ENCODE data around the gene BRICD5. TPM values are rescaled to one million over a fixed set of nuclear protein-coding genes. Genes with fewer than 3 reads are reported as not detected.

BRICD5 gene
- total RNA-seq, 1 donor from 2014 or later: 32.0 TPM

DNA sequence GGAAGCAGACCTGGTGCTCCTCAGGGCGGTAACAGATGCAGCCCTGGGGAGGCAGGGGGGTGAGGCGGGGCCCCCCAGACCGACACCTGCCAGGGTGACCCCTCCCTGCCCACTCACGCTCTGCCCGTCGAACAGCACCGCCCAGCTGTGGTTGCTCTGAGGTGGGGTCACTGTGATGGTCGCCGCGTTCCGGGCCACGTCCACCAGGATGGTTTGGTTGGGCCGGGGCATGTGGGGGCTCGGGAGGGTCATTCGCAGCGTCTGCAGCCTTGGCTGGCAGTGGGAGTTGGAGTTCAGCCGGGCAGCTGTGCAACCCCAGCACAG, 692 bp downstream of the BRICD5 start:
- no peaks in the 10 kb centered on the region for H3K9me3 Mint-ChIP-seq

DNA sequence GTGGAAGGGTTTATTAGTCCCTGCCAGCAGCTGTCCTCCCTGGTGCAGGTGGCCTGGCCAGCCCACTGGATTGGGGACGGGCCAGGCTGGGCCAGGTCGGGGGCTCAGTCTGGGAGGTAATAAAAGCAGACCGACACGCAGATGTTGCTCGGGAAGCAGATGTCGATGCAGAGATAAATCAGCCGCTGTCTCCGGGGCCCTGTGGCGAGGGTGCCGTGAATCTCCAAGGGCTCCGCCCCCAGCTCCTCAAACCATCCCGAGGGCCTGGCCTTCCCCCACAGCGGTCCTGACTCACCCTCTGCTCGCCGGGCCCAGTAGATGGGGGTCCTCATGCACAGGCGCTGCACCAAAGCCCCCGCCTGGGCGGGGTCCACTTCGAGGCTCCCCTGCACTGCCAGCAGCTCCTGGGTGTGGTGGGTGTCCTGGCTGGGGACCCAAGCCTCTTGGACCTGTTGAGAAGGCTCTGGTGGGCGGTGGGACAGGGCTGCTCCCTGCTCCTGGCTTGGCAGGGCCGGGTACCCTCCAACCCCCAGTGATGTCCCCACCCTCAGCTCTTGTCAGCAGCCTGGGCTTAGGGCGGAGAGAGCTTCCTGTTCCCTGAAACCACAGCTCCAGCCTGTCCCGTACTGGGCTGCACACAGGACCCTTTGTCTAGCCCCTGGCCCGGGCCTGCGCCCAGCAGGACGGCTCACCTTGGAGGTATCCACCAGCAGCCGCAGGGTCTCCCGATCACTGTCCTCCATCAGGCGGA, 1.2 kb downstream of the BRICD5 start:
- Mint-ChIP-seq H3K9me3 (no peaks in the 10 kb centered on the region), H3K4me3 (no peak overlapping the region), H3K36me3 (ENCODE audit: low read depth) (peaks cover 9% of the 10 kb centered on the region), H3K27ac (ENCODE audit: unreplicated experiment) (no peak overlapping the region), H3K27me3 (ENCODE audit: low read depth) (peaks cover 5% of the 10 kb centered on the region), H3K4me1 (peaks cover 40% of the 10 kb centered on the region)
- no peak for DNase-seq (ENCODE audit: low read depth, low spot score)
- TF ChIP-seq, protein P1, sequence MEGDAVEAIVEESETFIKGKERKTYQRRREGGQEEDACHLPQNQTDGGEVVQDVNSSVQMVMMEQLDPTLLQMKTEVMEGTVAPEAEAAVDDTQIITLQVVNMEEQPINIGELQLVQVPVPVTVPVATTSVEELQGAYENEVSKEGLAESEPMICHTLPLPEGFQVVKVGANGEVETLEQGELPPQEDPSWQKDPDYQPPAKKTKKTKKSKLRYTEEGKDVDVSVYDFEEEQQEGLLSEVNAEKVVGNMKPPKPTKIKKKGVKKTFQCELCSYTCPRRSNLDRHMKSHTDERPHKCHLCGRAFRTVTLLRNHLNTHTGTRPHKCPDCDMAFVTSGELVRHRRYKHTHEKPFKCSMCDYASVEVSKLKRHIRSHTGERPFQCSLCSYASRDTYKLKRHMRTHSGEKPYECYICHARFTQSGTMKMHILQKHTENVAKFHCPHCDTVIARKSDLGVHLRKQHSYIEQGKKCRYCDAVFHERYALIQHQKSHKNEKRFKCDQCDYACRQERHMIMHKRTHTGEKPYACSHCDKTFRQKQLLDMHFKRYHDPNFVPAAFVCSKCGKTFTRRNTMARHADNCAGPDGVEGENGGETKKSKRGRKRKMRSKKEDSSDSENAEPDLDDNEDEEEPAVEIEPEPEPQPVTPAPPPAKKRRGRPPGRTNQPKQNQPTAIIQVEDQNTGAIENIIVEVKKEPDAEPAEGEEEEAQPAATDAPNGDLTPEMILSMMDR (conservative IDR thresholded peaks at IDR 0.05): no peak

More for the DNA sequence above, 692 bp downstream of the BRICD5 start:
- no peak overlapping the region for H3K27ac Mint-ChIP-seq (ENCODE audit: unreplicated experiment)
- H3K27me3 Mint-ChIP-seq (ENCODE audit: low read depth): peaks cover 8% of the 10 kb centered on the region
- peaks cover 36% of the 10 kb centered on the region for H3K4me1 Mint-ChIP-seq
- TF ChIP-seq, protein P1 (conservative IDR thresholded peaks at IDR 0.05): no peak
- H3K36me3 Mint-ChIP-seq (ENCODE audit: low read depth): peaks cover 9% of the 10 kb centered on the region
- no peak for DNase-seq (ENCODE audit: low read depth, low spot score)
- no peak overlapping the region for H3K4me3 Mint-ChIP-seq

DNA sequence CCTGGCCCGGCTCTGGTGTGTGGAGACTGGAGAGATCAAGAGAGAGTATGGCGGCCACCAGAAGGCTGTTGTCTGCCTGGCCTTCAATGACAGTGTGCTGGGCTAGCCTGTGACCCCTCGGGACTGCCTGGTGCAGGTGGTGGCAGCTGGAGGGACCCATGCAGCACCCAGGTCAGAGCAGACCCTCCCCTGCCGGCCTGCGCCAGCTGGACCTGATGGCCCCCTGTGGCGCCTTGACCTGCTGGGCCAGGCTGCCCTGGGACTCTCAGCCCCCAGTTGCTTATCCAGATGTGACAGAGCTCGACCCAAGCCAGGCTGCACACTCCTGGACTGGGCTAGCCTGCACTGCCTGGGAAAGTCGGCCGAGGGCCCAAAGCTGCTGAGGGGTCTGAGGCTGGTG, 1.9 kb downstream of the BRICD5 start:
- H3K27ac Mint-ChIP-seq (ENCODE audit: unreplicated experiment): no peak overlapping the region
- peaks cover 5% of the 10 kb centered on the region for H3K27me3 Mint-ChIP-seq (ENCODE audit: low read depth)
- H3K9me3 Mint-ChIP-seq: no peaks in the 10 kb centered on the region
- TF ChIP-seq, protein P1 (conservative IDR thresholded peaks at IDR 0.05): no peak
- peaks cover 42% of the 10 kb centered on the region for H3K4me1 Mint-ChIP-seq
- H3K4me3 Mint-ChIP-seq: no peak overlapping the region
- DNase-seq (ENCODE audit: low read depth, low spot score): no peak
- H3K36me3 Mint-ChIP-seq (ENCODE audit: low read depth): peaks cover 9% of the 10 kb centered on the region

DNA sequence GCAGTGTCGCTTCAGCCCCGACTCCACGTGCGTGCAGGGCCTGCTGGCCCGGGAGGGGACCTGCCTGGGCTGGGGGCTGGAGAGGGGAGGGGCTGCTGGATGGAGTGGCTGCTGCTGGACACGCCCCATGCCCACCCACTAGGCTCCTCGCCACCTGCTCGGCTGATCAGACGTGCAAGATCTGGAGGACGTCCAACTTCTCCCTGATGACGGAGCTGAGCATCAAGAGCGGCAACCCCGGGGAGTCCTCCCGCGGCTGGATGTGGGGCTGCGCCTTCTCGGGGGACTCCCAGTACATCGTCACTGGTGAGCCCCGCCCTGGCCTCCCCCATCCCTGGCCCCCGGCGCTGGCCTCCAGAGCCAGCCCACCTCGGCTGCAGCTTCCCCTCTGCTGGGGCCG, 2.4 kb downstream of the BRICD5 start:
- TF ChIP-seq, protein P1 (conservative IDR thresholded peaks at IDR 0.05): no peak
- H3K4me1 Mint-ChIP-seq: peaks cover 42% of the 10 kb centered on the region
- peaks cover 4% of the 10 kb centered on the region for H3K27me3 Mint-ChIP-seq (ENCODE audit: low read depth)
- H3K9me3 Mint-ChIP-seq: no peaks in the 10 kb centered on the region
- H3K4me3 Mint-ChIP-seq: peak overlapping the region; percentile 87
- peaks cover 7% of the 10 kb centered on the region for H3K36me3 Mint-ChIP-seq (ENCODE audit: low read depth)
- H3K27ac Mint-ChIP-seq (ENCODE audit: unreplicated experiment): no peak overlapping the region
- DNase-seq (ENCODE audit: low read depth, low spot score): no peak

DNA sequence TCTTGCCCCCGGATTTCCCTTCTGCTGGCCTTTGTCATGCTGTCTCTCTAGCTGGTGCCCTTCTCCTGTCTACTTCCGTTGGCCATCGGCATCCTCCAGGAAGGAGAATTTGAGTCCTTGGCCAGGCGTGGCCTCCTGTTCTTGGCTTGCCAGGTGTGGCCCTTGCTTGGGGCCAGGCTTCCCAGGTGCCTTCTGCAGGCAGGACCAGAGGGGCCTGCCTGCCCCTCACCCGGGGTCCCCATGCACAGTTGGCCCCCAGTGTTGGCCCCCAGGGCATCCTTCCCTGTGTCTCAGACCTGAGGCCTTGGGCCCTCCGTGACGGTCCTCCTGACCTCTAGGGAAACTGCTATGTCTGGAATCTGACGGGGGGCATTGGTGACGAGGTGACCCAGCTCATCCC, 2.8 kb downstream of the BRICD5 start:
- peaks cover 2% of the 10 kb centered on the region for H3K27me3 Mint-ChIP-seq (ENCODE audit: low read depth)
- no peak overlapping the region for H3K27ac Mint-ChIP-seq (ENCODE audit: unreplicated experiment)
- peak overlapping the region; percentile 87 for H3K4me3 Mint-ChIP-seq
- H3K36me3 Mint-ChIP-seq (ENCODE audit: low read depth): peaks cover 5% of the 10 kb centered on the region
- no peak for DNase-seq (ENCODE audit: low read depth, low spot score)
- H3K4me1 Mint-ChIP-seq: peaks cover 37% of the 10 kb centered on the region
- TF ChIP-seq, protein P1 (conservative IDR thresholded peaks at IDR 0.05): no peak
- H3K9me3 Mint-ChIP-seq: no peaks in the 10 kb centered on the region

Measured in neural crest cell (in vitro differentiated cells).